ENCODE measurements around the gene DTHD1. TPM values are rescaled to one million over a fixed set of nuclear protein-coding genes. Genes with fewer than 3 reads are reported as not detected.
A peak's percentile ranks its signal among the peaks of the same experiment; 100 is the strongest.

DTHD1 gene
- total and polyA plus RNA-seq, 2 experiments from 2014 or later: not detected

DNA sequence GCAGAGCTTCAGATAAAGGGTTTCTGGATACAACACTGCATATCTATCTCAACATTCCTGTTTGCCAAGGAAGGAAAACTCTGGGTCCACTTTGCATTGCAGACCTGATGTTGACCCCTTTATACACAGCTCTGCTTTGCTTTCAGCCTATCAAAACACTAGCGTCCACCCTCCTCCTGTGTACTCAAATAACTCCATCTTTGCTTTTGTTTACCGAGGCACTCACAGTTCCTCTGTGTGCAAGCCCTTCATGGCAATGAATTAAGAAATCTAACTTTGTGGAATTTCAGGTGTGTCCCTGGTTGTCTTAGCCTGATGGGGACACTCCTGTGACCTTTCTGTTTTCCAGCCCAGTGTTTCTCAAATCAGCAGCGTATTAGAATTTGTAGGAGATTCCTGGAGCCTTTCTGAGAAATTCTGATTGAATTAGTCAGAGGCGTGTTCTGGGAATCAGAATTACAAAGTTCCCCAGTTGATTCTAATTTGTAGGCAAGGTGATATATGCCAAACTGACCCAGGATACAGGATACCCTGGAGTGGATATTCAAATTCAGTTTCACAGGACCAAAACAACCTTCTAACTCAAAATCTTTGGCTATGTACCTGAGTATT, 68.6 kb downstream of the DTHD1 start:
- H3K4me2 ChIP-seq (ENCODE audit: unreplicated experiment): no peak overlapping the region
- H3K9ac ChIP-seq: no peak overlapping the region
- DNase-seq: no peak
- in situ Hi-C loops (cut with MboI): loop anchor here (25.0 kb wide), 1 partner anchor 1037 kb away; no protein-coding TSS in a partner anchor
- 20 to 28% methylated on average over 4 of the region's 4 CpGs for WGBS, 2 experiments (ENCODE audit: low coverage in 1 of 2, low lambda C conversion rate in 2 of 2, missing lambda C conversion rate in 2 of 2)
- no peaks in the 10 kb centered on the region for H3K27me3 ChIP-seq (replicated peaks; ENCODE audit: insufficient read depth)
- no peaks in the 10 kb centered on the region for H3K79me2 ChIP-seq (ENCODE audit: insufficient read depth)
- no peaks in the 10 kb centered on the region for H3K9me2 ChIP-seq (ENCODE audit: insufficient read depth)
- no peaks in the 10 kb centered on the region for H4K20me1 ChIP-seq (ENCODE audit: insufficient read depth)
- H3K4me1 ChIP-seq (ENCODE audit: insufficient read depth): no peaks in the 10 kb centered on the region
- H3K27ac ChIP-seq: no peak overlapping the region
- no peak overlapping the region for H2AFZ ChIP-seq
- no peaks in the 10 kb centered on the region for H3K36me3 ChIP-seq (ENCODE audit: low read depth)
- TF ChIP-seq EZH2phosphoT487 (IDR thresholded peaks at IDR 0.05; ENCODE audit: insufficient read depth, low read depth): no peak
- H3K4me3 ChIP-seq: no peak overlapping the region
- no peaks in the 10 kb centered on the region for H3K9me3 ChIP-seq (ENCODE audit: low read depth)
- no peaks in the 10 kb centered on the region for H3F3A ChIP-seq (ENCODE audit: insufficient read depth)

DNA sequence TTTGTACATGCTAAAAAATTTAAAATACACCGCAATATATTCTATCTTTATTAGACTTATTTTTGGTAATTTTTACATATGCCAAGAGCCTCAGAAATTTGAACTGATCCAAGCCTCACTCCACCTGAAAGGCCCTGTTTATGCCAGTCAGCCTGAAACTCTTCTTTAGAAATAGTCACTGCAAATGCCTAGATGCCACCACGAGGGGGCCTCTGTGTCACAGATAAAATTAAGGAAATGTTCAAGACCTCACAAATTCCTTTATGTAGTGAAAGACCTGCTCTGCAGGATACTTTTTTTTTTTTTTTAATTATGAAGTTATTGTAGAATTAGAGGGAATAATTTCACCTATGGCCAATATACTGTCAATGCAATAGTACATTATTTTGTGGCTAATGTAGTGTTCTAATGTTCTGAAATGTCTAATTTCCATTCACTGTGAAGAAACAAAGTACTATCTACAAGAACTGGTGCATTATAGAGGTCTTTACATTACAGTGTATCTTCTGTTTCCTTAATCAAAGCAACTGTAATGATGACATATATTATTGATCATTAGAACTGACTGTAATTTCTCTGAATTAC, 69.8 kb downstream of the DTHD1 start:
- Histone ChIP-seq H3K9me2 (ENCODE audit: insufficient read depth) (no peaks in the 10 kb centered on the region), H3F3A (ENCODE audit: insufficient read depth) (no peaks in the 10 kb centered on the region), H3K9me3 (ENCODE audit: low read depth) (no peaks in the 10 kb centered on the region), H3K36me3 (ENCODE audit: low read depth) (no peaks in the 10 kb centered on the region), H3K27me3 (replicated peaks; ENCODE audit: insufficient read depth) (no peaks in the 10 kb centered on the region), H3K79me2 (ENCODE audit: insufficient read depth) (no peaks in the 10 kb centered on the region), H4K20me1 (ENCODE audit: insufficient read depth) (no peaks in the 10 kb centered on the region), H3K9ac (no peak overlapping the region), H3K4me3 (no peak overlapping the region), H3K4me1 (ENCODE audit: insufficient read depth) (no peaks in the 10 kb centered on the region), H3K27ac (no peak overlapping the region), H3K4me2 (ENCODE audit: unreplicated experiment) (no peak overlapping the region), H2AFZ (no peak overlapping the region)
- 5 to 11% methylated on average over 2 of the region's 2 CpGs for WGBS, 2 experiments (ENCODE audit: low coverage in 1 of 2, low lambda C conversion rate in 2 of 2, missing lambda C conversion rate in 2 of 2)
- DNase-seq: peak; percentile 56
- TF ChIP-seq EZH2phosphoT487 (IDR thresholded peaks at IDR 0.05; ENCODE audit: insufficient read depth, low read depth) (no peak), EZH2 (IDR thresholded peaks at IDR 0.05; ENCODE audit: insufficient read depth, poor library complexity, severe bottlenecking) (no peak)
- in situ Hi-C loops (cut with MboI): no loop called here

DNA sequence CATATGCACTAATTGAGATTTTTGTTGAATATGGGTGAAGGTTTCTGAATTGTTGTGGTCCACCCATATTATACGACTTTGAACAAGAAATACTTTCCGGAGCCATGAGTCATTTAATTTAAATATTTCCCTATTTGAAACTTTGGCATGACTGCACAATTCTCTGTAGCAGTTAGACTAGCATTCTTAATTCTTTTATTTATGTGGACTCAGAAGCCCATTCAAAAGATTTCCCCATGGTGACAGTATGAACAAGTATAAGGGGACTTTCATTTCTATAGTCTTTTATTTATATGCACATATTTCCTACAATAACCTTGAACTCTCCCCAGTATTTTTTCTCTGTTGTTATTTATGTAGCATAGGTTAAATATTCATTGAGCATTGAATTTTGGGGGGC, 72.6 kb downstream of the DTHD1 start:
- Histone ChIP-seq H3K9ac (no peak overlapping the region), H3K4me1 (ENCODE audit: insufficient read depth) (no peaks in the 10 kb centered on the region), H3F3A (ENCODE audit: insufficient read depth) (no peaks in the 10 kb centered on the region), H3K36me3 (ENCODE audit: low read depth) (no peaks in the 10 kb centered on the region), H2AFZ (no peak overlapping the region), H3K27me3 (replicated peaks; ENCODE audit: insufficient read depth) (no peaks in the 10 kb centered on the region), H3K4me2 (ENCODE audit: unreplicated experiment) (no peak overlapping the region), H3K4me3 (no peak overlapping the region), H3K9me3 (ENCODE audit: low read depth) (no peaks in the 10 kb centered on the region), H4K20me1 (ENCODE audit: insufficient read depth) (no peaks in the 10 kb centered on the region), H3K9me2 (ENCODE audit: insufficient read depth) (no peaks in the 10 kb centered on the region), H3K79me2 (ENCODE audit: insufficient read depth) (no peaks in the 10 kb centered on the region), H3K27ac (no peak overlapping the region)
- 6 to 7% methylated on average over 2 of the region's 2 CpGs for WGBS, 2 experiments (ENCODE audit: low coverage in 1 of 2, low lambda C conversion rate in 2 of 2, missing lambda C conversion rate in 2 of 2)
- in situ Hi-C loops (cut with MboI): no loop called here
- DNase-seq: no peak
- TF ChIP-seq EZH2phosphoT487 (IDR thresholded peaks at IDR 0.05; ENCODE audit: insufficient read depth, low read depth) (no peak), EZH2 (IDR thresholded peaks at IDR 0.05; ENCODE audit: insufficient read depth, poor library complexity, severe bottlenecking) (no peak)

DNA sequence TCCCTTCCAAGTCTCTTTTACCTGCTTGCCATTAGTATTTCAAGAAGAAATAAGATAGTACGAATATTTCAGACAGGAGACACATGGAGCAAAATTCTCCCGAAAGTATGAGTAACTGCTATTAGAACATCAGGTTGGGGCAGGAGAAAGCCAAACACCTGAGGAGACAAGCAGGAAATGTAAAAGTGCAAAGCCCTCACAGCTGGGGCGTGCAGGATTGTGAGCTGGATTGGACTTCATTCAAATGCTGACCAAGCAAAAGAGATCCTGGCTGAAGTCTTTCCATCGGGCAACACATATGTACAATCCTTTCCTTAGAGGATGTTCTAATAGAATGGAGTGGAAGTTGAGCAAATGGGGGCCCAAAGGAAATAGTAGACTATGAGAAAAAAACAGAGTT, 76.8 kb downstream of the DTHD1 start:
- no peak overlapping the region for H3K4me3 ChIP-seq
- no peaks in the 10 kb centered on the region for H3F3A ChIP-seq (ENCODE audit: insufficient read depth)
- no peak overlapping the region for H3K9ac ChIP-seq
- no peaks in the 10 kb centered on the region for H4K20me1 ChIP-seq (ENCODE audit: insufficient read depth)
- in situ Hi-C loops (cut with MboI): no loop called here
- H3K36me3 ChIP-seq (ENCODE audit: low read depth): no peaks in the 10 kb centered on the region
- H3K4me1 ChIP-seq (ENCODE audit: insufficient read depth): no peaks in the 10 kb centered on the region
- H3K27me3 ChIP-seq (replicated peaks; ENCODE audit: insufficient read depth): no peaks in the 10 kb centered on the region
- H3K9me2 ChIP-seq (ENCODE audit: insufficient read depth): no peaks in the 10 kb centered on the region
- no peak overlapping the region for H3K27ac ChIP-seq
- no peak overlapping the region for H3K4me2 ChIP-seq (ENCODE audit: unreplicated experiment)
- no peak overlapping the region for H2AFZ ChIP-seq
- no peaks in the 10 kb centered on the region for H3K9me3 ChIP-seq (ENCODE audit: low read depth)
- DNase-seq: no peak
- no peaks in the 10 kb centered on the region for H3K79me2 ChIP-seq (ENCODE audit: insufficient read depth)
- 15 to 16% methylated on average over 4 of the region's 4 CpGs for WGBS, 2 experiments (ENCODE audit: low coverage in 1 of 2, low lambda C conversion rate in 2 of 2, missing lambda C conversion rate in 2 of 2)
- no peak for TF ChIP-seq EZH2phosphoT487 (IDR thresholded peaks at IDR 0.05; ENCODE audit: insufficient read depth, low read depth)
- no peak for TF ChIP-seq EZH2 (IDR thresholded peaks at IDR 0.05; ENCODE audit: insufficient read depth, poor library complexity, severe bottlenecking)
